Measurements from ENCODE around the gene N4BP2. TPM values are rescaled to one million over a fixed set of nuclear protein-coding genes. Genes with fewer than 3 reads are reported as not detected.

The N4BP2 gene
- total RNA-seq, 1 experiment from 2014 or later: 5.3 TPM

DNA sequence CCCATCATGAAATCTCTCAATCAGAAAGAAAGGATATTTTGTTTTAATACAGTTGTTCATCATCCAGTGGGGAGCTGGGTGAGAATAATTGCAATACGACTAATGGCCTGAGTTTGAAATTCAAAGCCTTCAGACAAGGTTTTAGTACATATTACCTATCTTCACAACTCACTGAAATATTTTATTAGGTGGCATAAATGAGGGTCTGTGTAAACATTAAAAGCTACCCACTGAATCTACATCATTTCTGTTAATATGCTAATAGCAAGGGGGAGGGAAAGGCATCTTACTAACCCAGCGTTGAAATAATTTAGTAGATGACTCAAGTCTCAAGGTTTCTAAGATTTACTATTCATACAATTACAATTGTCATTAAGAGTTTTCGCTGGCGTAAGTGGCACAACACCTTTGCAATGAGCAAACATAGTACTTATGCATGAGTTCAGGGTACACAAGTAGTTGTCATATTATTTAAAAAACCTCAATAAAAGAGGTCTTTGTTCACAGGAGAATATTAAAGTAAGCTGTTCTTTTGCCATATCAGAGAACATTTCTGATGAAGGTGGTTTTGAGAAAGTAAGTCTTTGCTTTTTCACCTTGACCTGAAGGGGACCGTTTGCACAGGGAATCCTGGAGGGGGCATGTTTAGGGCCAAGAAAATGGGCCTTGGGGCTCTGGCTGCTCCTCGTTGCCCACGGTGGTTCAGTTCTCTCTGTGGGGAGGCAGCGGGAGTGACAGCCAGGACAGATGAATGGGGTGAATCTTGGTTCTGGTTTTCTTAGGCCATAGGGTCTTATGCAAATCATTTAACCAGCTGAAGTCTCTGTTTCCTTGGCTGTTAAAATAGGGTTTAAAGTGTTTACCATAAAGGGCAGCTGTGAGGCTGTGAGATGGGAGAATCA lies 135.7 kb downstream of the N4BP2 start:
- no peak overlapping the region for H3K4me3 Mint-ChIP-seq (ENCODE audit: low read depth, unreplicated experiment)
- BruUV-seq (replicated peaks): no TSS peak
- H3K4me1 Mint-ChIP-seq (ENCODE audit: low read depth, unreplicated experiment): peaks cover 14% of the 10 kb centered on the region
- H3K36me3 Mint-ChIP-seq (ENCODE audit: insufficient read depth, unreplicated experiment): no peaks in the 10 kb centered on the region
- H3K27ac Mint-ChIP-seq (ENCODE audit: unreplicated experiment): no peak overlapping the region
- no peaks in the 10 kb centered on the region for H3K9me3 Mint-ChIP-seq (ENCODE audit: low read depth, unreplicated experiment)
- intact Hi-C loops (cut with micrococcal nuclease; ENCODE audit: unreplicated experiment): no loop called here
- DNase-seq: no peak
- no peaks in the 10 kb centered on the region for H3K27me3 Mint-ChIP-seq (ENCODE audit: unreplicated experiment)
- CTCF ChIA-PET: no interaction called here
- TF ChIP-seq, protein P1, sequence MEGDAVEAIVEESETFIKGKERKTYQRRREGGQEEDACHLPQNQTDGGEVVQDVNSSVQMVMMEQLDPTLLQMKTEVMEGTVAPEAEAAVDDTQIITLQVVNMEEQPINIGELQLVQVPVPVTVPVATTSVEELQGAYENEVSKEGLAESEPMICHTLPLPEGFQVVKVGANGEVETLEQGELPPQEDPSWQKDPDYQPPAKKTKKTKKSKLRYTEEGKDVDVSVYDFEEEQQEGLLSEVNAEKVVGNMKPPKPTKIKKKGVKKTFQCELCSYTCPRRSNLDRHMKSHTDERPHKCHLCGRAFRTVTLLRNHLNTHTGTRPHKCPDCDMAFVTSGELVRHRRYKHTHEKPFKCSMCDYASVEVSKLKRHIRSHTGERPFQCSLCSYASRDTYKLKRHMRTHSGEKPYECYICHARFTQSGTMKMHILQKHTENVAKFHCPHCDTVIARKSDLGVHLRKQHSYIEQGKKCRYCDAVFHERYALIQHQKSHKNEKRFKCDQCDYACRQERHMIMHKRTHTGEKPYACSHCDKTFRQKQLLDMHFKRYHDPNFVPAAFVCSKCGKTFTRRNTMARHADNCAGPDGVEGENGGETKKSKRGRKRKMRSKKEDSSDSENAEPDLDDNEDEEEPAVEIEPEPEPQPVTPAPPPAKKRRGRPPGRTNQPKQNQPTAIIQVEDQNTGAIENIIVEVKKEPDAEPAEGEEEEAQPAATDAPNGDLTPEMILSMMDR (IDR thresholded peaks at IDR 0.05; ENCODE audit: unreplicated experiment): no peak

DNA sequence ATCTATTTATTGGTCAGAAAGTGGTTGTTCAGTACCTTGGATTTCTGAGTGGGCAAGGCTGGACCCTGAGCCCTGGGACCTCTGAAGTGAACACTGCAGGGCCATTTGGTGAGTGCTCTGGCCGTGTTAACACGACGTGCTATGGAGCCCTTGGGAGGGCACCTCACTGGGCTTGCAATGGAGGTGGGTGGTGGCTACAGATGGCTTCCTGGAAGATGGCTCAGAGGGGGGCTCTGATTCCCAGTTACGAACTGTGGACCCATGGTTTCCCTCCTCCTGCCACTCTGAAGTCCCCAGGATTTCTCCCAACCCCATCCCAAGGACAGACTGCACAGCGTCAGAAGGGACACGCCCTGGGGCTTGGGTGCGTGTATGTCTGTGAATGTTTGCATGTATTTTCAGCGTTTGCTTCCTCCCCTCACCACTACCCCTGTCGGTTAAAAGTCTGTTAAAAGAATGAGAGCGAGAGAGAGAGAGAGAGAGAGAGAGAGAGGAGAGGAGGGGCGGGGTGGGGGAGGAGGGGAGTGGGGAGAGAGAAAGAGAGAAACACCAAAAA lies 136.4 kb downstream of the N4BP2 start:
- BruUV-seq (replicated peaks): no TSS peak
- Mint-ChIP-seq H3K27ac (ENCODE audit: unreplicated experiment) (no peak overlapping the region), H3K4me1 (ENCODE audit: low read depth, unreplicated experiment) (peaks cover 14% of the 10 kb centered on the region), H3K4me3 (ENCODE audit: low read depth, unreplicated experiment) (no peak overlapping the region), H3K9me3 (ENCODE audit: low read depth, unreplicated experiment) (no peaks in the 10 kb centered on the region), H3K27me3 (ENCODE audit: unreplicated experiment) (no peaks in the 10 kb centered on the region), H3K36me3 (ENCODE audit: insufficient read depth, unreplicated experiment) (no peaks in the 10 kb centered on the region)
- TF ChIP-seq, protein P1 (IDR thresholded peaks at IDR 0.05; ENCODE audit: unreplicated experiment): no peak
- DNase-seq: no peak
- CTCF ChIA-PET: no interaction called here
- intact Hi-C loops (cut with micrococcal nuclease; ENCODE audit: unreplicated experiment): no loop called here

DNA sequence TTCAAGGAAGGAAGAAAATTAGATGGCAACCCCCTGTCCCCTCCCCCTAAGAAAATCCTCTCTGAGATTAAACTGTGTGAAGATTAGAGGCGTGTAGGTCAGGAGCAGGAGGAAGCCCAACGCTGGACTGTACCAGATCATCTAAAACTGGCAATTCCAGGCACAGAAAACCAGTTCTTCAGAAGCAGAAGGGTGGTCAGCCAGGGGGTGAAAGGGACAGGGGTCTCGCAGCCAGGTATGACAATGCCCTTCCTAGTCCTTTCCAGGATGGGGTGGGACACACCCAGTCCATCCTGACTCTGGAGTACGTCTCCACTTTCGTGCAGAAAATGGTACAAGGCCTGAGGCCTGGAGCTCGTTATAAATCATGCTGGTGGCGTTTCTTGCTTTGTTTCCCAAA lies 136.9 kb downstream of the N4BP2 start:
- BruUV-seq (replicated peaks): no TSS peak
- Mint-ChIP-seq H3K36me3 (ENCODE audit: insufficient read depth, unreplicated experiment) (no peaks in the 10 kb centered on the region), H3K27ac (ENCODE audit: unreplicated experiment) (no peak overlapping the region), H3K4me3 (ENCODE audit: low read depth, unreplicated experiment) (no peak overlapping the region), H3K4me1 (ENCODE audit: low read depth, unreplicated experiment) (peaks cover 14% of the 10 kb centered on the region), H3K27me3 (ENCODE audit: unreplicated experiment) (no peaks in the 10 kb centered on the region), H3K9me3 (ENCODE audit: low read depth, unreplicated experiment) (no peaks in the 10 kb centered on the region)
- TF ChIP-seq, protein P1 (IDR thresholded peaks at IDR 0.05; ENCODE audit: unreplicated experiment): no peak
- DNase-seq: no peak
- CTCF ChIA-PET: no interaction called here
- intact Hi-C loops (cut with micrococcal nuclease; ENCODE audit: unreplicated experiment): no loop called here

DNA sequence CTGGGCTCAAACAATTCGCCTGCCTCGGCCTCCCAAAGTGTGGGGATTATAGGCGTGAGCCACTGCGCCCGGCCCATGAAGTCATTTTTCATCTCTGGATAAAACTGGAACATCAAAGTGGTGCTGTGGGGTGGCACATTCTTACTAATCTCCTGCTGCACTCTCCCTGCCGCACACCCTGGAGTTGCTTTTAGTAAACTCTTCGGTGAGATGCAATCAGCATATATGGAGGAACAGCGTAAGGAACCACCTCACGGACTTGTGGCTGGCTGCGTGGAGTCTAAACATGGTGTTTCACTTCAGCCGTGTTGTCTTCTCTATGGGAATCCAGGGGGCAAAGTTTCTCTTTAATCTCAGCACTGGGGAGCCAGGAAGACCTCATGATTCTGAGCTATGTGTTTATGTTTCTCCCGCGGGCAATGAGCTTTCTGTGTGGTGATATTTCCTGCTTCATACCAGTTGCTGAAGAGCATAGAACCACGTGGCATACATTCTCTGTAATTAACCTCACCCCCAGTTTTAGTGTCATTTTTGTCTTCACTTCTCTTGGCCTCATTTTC lies 138.0 kb downstream of the N4BP2 start:
- no TSS peak for BruUV-seq (replicated peaks)
- CTCF ChIA-PET: interaction anchor here (0.6 to 0.7 kb wide), 2 partner anchors 51 to 61 kb away, joined by 3 read pairs; no protein-coding TSS in a partner anchor
- H3K4me1 Mint-ChIP-seq (ENCODE audit: low read depth, unreplicated experiment): peaks cover 14% of the 10 kb centered on the region
- no peak for DNase-seq
- H3K36me3 Mint-ChIP-seq (ENCODE audit: insufficient read depth, unreplicated experiment): no peaks in the 10 kb centered on the region
- no peaks in the 10 kb centered on the region for H3K9me3 Mint-ChIP-seq (ENCODE audit: low read depth, unreplicated experiment)
- no peak overlapping the region for H3K27ac Mint-ChIP-seq (ENCODE audit: unreplicated experiment)
- H3K4me3 Mint-ChIP-seq (ENCODE audit: low read depth, unreplicated experiment): no peak overlapping the region
- TF ChIP-seq, protein P1 (IDR thresholded peaks at IDR 0.05; ENCODE audit: unreplicated experiment): no peak
- no peaks in the 10 kb centered on the region for H3K27me3 Mint-ChIP-seq (ENCODE audit: unreplicated experiment)
- intact Hi-C loops (cut with micrococcal nuclease; ENCODE audit: unreplicated experiment): no loop called here
